Gastrocnemius medialis (tissue), 4 donors: ENCODE measurements around the gene POLR2B.

Experiments used
- CTCF ChIP-seq, 5 experiments: fragments of 450-650 bp in 3 of 5; fragments of 200-600 bp in 2 of 5; sonication (generic) in 2 of 5; IDR thresholded peaks in 4 of 5; conservative IDR thresholded peaks in 1 of 5; 1 replicate in 4 of 5; 2 replicates in 1 of 5; pipeline ENCODE4 v1.5.1; 2016 to 2019; ENCODE audit warnings: antibody characterized with exemption in 5 of 5, mild to moderate bottlenecking in 3 of 5, moderate library complexity in 3 of 5
- POLR2A ChIP-seq, 2 donors: fragments of 450-650 bp; IDR thresholded peaks; one replicate each; pipeline ENCODE4 v1.6.1; 2017; ENCODE audit warnings: antibody characterized with exemption in 2 of 2, mild to moderate bottlenecking in 2 of 2, moderate library complexity in 2 of 2

DNA sequence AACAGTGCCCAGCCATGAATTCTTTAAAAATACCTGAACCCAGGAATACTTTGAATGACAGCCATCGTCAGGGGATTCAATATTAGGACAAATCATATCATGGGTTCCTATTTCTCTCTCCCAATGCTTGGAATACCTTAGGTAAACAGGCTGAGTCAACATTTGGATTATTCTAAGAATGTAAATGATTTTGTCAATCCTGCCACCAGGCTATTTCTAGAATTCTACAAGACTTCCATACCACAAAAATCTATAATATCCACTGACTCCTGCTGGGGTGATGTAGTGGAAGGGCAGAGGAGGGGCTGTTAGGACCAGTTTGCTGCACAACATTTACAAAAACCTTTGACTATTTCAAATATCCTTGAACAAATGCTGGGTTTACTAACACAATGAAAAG is 66.3 kb downstream of the POLR2B start:
- TF ChIP-seq CTCF (IDR thresholded peaks at IDR 0.05 in 4 of 5, conservative IDR thresholded peaks at IDR 0.05 in 1 of 5) (no peak), POLR2A (IDR thresholded peaks at IDR 0.05) (no peak)
